ENCODE data around the gene UBE2E2.

DNA sequence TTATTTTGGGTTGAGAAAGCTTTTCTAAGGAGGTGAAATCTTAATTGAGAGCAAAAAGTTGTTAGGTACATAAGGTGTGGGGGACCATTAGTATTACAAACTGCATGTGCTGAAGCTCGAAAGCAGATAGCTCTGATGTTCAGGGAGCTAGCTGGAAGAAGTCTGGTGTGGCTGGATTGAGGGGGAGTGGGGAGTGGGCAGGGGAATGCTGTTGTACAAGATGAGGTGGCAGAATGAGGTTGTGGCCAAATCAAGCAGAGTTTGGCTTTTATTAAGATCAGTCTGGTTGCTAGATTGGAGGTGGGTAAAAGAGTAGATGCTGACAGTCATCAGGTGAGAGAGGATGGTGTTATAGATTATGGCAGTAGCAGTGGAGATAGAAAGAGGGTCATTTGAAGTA, 32.1 kb downstream of the UBE2E2 start:
- TF ChIP-seq, protein P1, sequence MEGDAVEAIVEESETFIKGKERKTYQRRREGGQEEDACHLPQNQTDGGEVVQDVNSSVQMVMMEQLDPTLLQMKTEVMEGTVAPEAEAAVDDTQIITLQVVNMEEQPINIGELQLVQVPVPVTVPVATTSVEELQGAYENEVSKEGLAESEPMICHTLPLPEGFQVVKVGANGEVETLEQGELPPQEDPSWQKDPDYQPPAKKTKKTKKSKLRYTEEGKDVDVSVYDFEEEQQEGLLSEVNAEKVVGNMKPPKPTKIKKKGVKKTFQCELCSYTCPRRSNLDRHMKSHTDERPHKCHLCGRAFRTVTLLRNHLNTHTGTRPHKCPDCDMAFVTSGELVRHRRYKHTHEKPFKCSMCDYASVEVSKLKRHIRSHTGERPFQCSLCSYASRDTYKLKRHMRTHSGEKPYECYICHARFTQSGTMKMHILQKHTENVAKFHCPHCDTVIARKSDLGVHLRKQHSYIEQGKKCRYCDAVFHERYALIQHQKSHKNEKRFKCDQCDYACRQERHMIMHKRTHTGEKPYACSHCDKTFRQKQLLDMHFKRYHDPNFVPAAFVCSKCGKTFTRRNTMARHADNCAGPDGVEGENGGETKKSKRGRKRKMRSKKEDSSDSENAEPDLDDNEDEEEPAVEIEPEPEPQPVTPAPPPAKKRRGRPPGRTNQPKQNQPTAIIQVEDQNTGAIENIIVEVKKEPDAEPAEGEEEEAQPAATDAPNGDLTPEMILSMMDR (IDR thresholded peaks at IDR 0.05; ENCODE audit: low read depth, low read length) = no peak
- no peak for TF ChIP-seq POLR2A (IDR thresholded peaks at IDR 0.05; ENCODE audit: extremely low read depth, insufficient read length)
- no peak for TF ChIP-seq MYC (IDR thresholded peaks at IDR 0.05; ENCODE audit: low read depth, low read length)
